Measurements from ENCODE around the gene SUMF1.

SUMF1 gene

GRCh38 chr3:4323246-4324027 is 143.6 kb downstream of the SUMF1 start:
- DNase-seq (ENCODE audit: low read depth): no peak
- H3K4me3 ChIP-seq (ENCODE audit: low read depth, low read length): no peak overlapping the region
- no peak for TF ChIP-seq CTCF (IDR thresholded peaks at IDR 0.05; ENCODE audit: insufficient read depth, low read depth, low read length, missing control alignments)

GRCh38 chr3:4322635-4323034 is 144.4 kb downstream of the SUMF1 start:
- DNase-seq (ENCODE audit: low read depth): no peak

GRCh38 chr3:4321732-4322131 is 145.3 kb downstream of the SUMF1 start:
- no peak overlapping the region for H3K4me3 ChIP-seq (ENCODE audit: low read depth, low read length)
- DNase-seq (ENCODE audit: low read depth): no peak
- no peak for TF ChIP-seq CTCF (IDR thresholded peaks at IDR 0.05; ENCODE audit: insufficient read depth, low read depth, low read length, missing control alignments)

More at GRCh38 chr3:4322635-4323034, 144.4 kb downstream of the SUMF1 start:
- H3K4me3 ChIP-seq (ENCODE audit: low read depth, low read length): no peak overlapping the region
- no peak for TF ChIP-seq CTCF (IDR thresholded peaks at IDR 0.05; ENCODE audit: insufficient read depth, low read depth, low read length, missing control alignments)

GRCh38 chr3:4320096-4320911 is 146.8 kb downstream of the SUMF1 start:
- no peak for DNase-seq (ENCODE audit: low read depth)
- no peak for TF ChIP-seq CTCF (IDR thresholded peaks at IDR 0.05; ENCODE audit: insufficient read depth, low read depth, low read length, missing control alignments)
- H3K4me3 ChIP-seq (ENCODE audit: low read depth, low read length): no peak overlapping the region

GRCh38 chr3:4314688-4315087 is 152.4 kb downstream of the SUMF1 start:
- TF ChIP-seq CTCF (IDR thresholded peaks at IDR 0.05; ENCODE audit: insufficient read depth, low read depth, low read length, missing control alignments): peak; percentile 7
- no peak for DNase-seq (ENCODE audit: low read depth)
- no peak overlapping the region for H3K4me3 ChIP-seq (ENCODE audit: low read depth, low read length)

GRCh38 chr3:4313606-4314293 is 153.3 kb downstream of the SUMF1 start:
- TF ChIP-seq CTCF (IDR thresholded peaks at IDR 0.05; ENCODE audit: insufficient read depth, low read depth, low read length, missing control alignments): no peak
- no peak for DNase-seq (ENCODE audit: low read depth)
- H3K4me3 ChIP-seq (ENCODE audit: low read depth, low read length): no peak overlapping the region
